WTC11 (cell line): Measurements from ENCODE around the gene PTPRN2.

Experiments
- CREB1 ChIP-seq: sonication (generic); formaldehyde crosslinking; IDR thresholded peaks from 2 replicates; pipeline ENCODE4 v1.8.0; 2023; ENCODE audit warnings: mild to moderate bottlenecking, missing genetic modification reagents
- CTCF ChIP-seq: fragments of 200-600 bp; IDR thresholded peaks from 2 replicates; pipeline ENCODE4 v1.8.0; 2022; ENCODE audit warnings: antibody characterized with exemption
- MAX ChIP-seq: sonication (generic); formaldehyde crosslinking; IDR thresholded peaks from 2 replicates; pipeline ENCODE4 v1.8.0; 2022; ENCODE audit warnings: mild to moderate bottlenecking, missing genetic modification reagents
- RELA ChIP-seq: sonication (generic); formaldehyde crosslinking; IDR thresholded peaks from 2 replicates; pipeline ENCODE4 v1.8.1; 2022; ENCODE audit warnings: missing genetic modification reagents, mild to moderate bottlenecking, borderline replicate concordance
- SP1 ChIP-seq: sonication (generic); formaldehyde crosslinking; conservative IDR thresholded peaks from 2 replicates; pipeline ENCODE4 v1.8.1; 2022; ENCODE audit warnings: missing genetic modification reagents
- ZNF121 ChIP-seq: sonication (generic); formaldehyde crosslinking; IDR thresholded peaks from 2 replicates; pipeline ENCODE4 v1.8.0; 2023; ENCODE audit warnings: missing genetic modification reagents

GRCh38 chr7:157981778-157982177 lies 605.8 kb downstream of the PTPRN2 start:
- no peak for TF ChIP-seq CREB1 (CRISPR knock-in tag)
- TF ChIP-seq CTCF = no peak
- no peak for TF ChIP-seq ZNF121
- TF ChIP-seq SP1 (CRISPR knock-in tag) = no peak
- TF ChIP-seq MAX (CRISPR knock-in tag) = no peak
- no peak for TF ChIP-seq RELA (CRISPR knock-in tag)
